K562 (cell line): ENCODE measurements around the gene PXK. TPM values are rescaled to one million over a fixed set of nuclear protein-coding genes. Genes with fewer than 3 reads are reported as not detected.
A peak's percentile ranks its signal among the peaks of the same experiment; 100 is the strongest.

Experiments used
- ATAC-seq: fragments of 200-7000 bp; cut with Tn5 transposase; 3 replicates; pipeline ENCODE4 v1.9.1; 2020; ENCODE audit warnings: moderate library complexity
- BruUV-seq: library from RNA; stranded (reverse); fragments of 400-500 nt; replicated peaks from 2 replicates; lab custom pipeline; 2021; lab: Mats Ljungman, UMichigan
- CTCF ChIA-PET: fragments of 300-600 bp; formaldehyde crosslinking; extraction: SDS; loops from one replicate; lab custom pipeline; 2021; ENCODE audit warnings: low intra/inter-chr PET ratio; lab: Yijun Ruan, JAX
- POLR2A ChIA-PET: fragments of 300-600, 350-650 bp; sonication (Branson Sonifier 250); formaldehyde crosslinking; extraction: SDS; loops from one replicate; lab custom pipeline; 2021; ENCODE audit warnings: antibody characterized with exemption, inconsistent platforms; lab: Yijun Ruan, JAX
- DNase-seq, 4 experiments: peaks; one replicate each; pipeline versions ENCODE4 v3.0.0 to v3.0.0-alpha.2; 2011 to 2018; ENCODE audit warnings: low spot score in 3 of 4, mixed read lengths in 3 of 4; ENCODE audit errors: extremely low read depth in 1 of 4
- FAIRE-seq: peaks from 2 replicates; lab custom pipeline; 2011; peaks lifted over from hg19 to GRCh38; lab: Jason Lieb, UNC
- H2AFZ ChIP-seq: 2 replicates; pipeline ENCODE4 v1.6.0; 2011; ENCODE audit warnings: low read depth, low read length, control low read depth, inconsistent platforms
- H3K27ac ChIP-seq: fragments of 200-600 bp; 3 replicates; pipeline ENCODE4 v1.8.0; 2011; ENCODE audit warnings: low read depth, mild to moderate bottlenecking, control low read depth, inconsistent platforms, low read length, moderate library complexity, mixed read lengths; ENCODE audit errors: extremely low read depth
- H3K27me3 ChIP-seq, 2 experiments: fragments of 300-600 bp in 1 of 2; 2 replicates in 1 of 2; 3 replicates in 1 of 2; pipeline versions ENCODE4 v1.6.0 to v1.8.0; 2011; ENCODE audit warnings: inconsistent platforms in 2 of 2, low read length in 2 of 2, mild to moderate bottlenecking in 1 of 2, mixed read lengths in 1 of 2, moderate library complexity in 1 of 2; ENCODE audit not compliant: control insufficient read depth in 2 of 2, insufficient read depth in 2 of 2
- H3K36me3 ChIP-seq: fragments of 300-600 bp; 3 replicates; pipeline ENCODE4 v1.8.0; 2011; ENCODE audit warnings: mild to moderate bottlenecking, low read length, inconsistent platforms; ENCODE audit not compliant: control insufficient read depth, insufficient read depth
- H3K4me1 ChIP-seq, 2 experiments: fragments of 200-600 bp in 1 of 2; replicated peaks in 1 of 2; 2 replicates in 1 of 2; 3 replicates in 1 of 2; pipeline versions ENCODE4 v1.5.1 to v1.8.0; 2011; ENCODE audit warnings: inconsistent platforms in 2 of 2, low read length in 2 of 2, mild to moderate bottlenecking in 1 of 2, mixed read lengths in 1 of 2, moderate library complexity in 1 of 2; ENCODE audit not compliant: control insufficient read depth in 2 of 2, insufficient read depth in 2 of 2
- H3K4me2 ChIP-seq: 2 replicates; pipeline ENCODE4 v1.6.1; 2011; ENCODE audit warnings: low read length, control low read depth, inconsistent platforms, mixed read lengths; ENCODE audit not compliant: insufficient read depth
- H3K4me3 ChIP-seq: fragments of 200-600 bp; sonication (generic), shearing (Covaris generic); 2 replicates; pipeline ENCODE4 v1.5.1; 2016; ENCODE audit warnings: control low read depth, inconsistent platforms
- H3K79me2 ChIP-seq: fragments of 200-600 bp; 3 replicates; pipeline ENCODE4 v1.8.0; 2011; ENCODE audit warnings: low read length, inconsistent platforms; ENCODE audit not compliant: control insufficient read depth, insufficient read depth
- H3K9ac ChIP-seq, 2 experiments: 2 replicates each; pipeline versions ENCODE4 v1.6.0 to v1.6.1; 2011; ENCODE audit warnings: low read depth in 2 of 2, low read length in 2 of 2, control low read depth in 1 of 2, inconsistent platforms in 1 of 2, mild to moderate bottlenecking in 1 of 2, mixed read lengths in 1 of 2; ENCODE audit not compliant: insufficient read depth in 1 of 2
- H3K9me1 ChIP-seq: one replicate; pipeline ENCODE4 v1.6.0; 2011; ENCODE audit warnings: inconsistent platforms, mild to moderate bottlenecking, low read length, moderate library complexity; ENCODE audit not compliant: control insufficient read depth, insufficient read depth
- H3K9me3 ChIP-seq: replicated peaks from 2 replicates; pipeline ENCODE4 v1.5.1; 2011; ENCODE audit warnings: low read depth, low read length, inconsistent platforms; ENCODE audit not compliant: control insufficient read depth, insufficient read depth
- H4K20me1 ChIP-seq: replicated peaks from 2 replicates; pipeline ENCODE4 v1.6.1; 2011; ENCODE audit warnings: low read length, inconsistent platforms, mixed read lengths; ENCODE audit not compliant: control insufficient read depth, insufficient read depth
- JUND ChIP-seq, 2 experiments: IDR thresholded peaks; 2 replicates in 1 of 2; 3 replicates in 1 of 2; pipeline ENCODE4 v1.6.1; 2011; ENCODE audit warnings: borderline replicate concordance in 2 of 2, low read depth in 2 of 2, low read length in 2 of 2, improper control_type of control experiment in 1 of 2, missing biosample characterization in 1 of 2, missing genetic modification characterization in 1 of 2, missing genetic modification reagents in 1 of 2
- PHTF2 ChIP-seq: fragments of 250-450 bp; sonication (Bioruptor Pico); IDR thresholded peaks from 2 replicates; pipeline ENCODE4 v1.5.0; 2021; ENCODE audit warnings: mild to moderate bottlenecking
- PTBP1 ChIP-seq: fragments of 200-400 bp; formaldehyde crosslinking; IDR thresholded peaks from 2 replicates; pipeline ENCODE4 v1.6.1; 2017; ENCODE audit warnings: low read depth, low read length
- ZBTB43 ChIP-seq: sonication (generic); formaldehyde crosslinking; IDR thresholded peaks from 2 replicates; pipeline ENCODE4 v1.8.0; 2023; ENCODE audit warnings: mild to moderate bottlenecking, missing genetic modification reagents
- ZNF316 ChIP-seq: fragments of 450-650 bp; IDR thresholded peaks from 2 replicates; pipeline ENCODE4 v1.6.1; 2016
- ZNF324 ChIP-seq: fragments of 250-450 bp; sonication (Bioruptor Pico); IDR thresholded peaks from 2 replicates; pipeline ENCODE4 v1.4.0; 2020; ENCODE audit warnings: mild to moderate bottlenecking
- WGBS: fragments of 100-300 bp; shearing (Covaris generic); methylation state at CpG from one replicate; pipeline ENCODE4 v1.1.6; 2016; ENCODE audit warnings: low coverage, mixed read lengths; ENCODE audit not compliant: insufficient coverage; ENCODE audit errors: missing lambda C conversion rate; 5-methylcytosine and 5-hydroxymethylcytosine counted together
- in situ Hi-C: fragments of 300-500 bp; cut with MboI; formaldehyde crosslinking; loops from 4 replicates; pipeline ENCODE4 v1.15.0; 2018; ENCODE audit warnings: inconsistent platforms, mixed read lengths
- intact Hi-C: fragments of 100-400 bp; cut with micrococcal nuclease; formaldehyde crosslinking; loops from 2 replicates; pipeline ENCODE4 v1.14.2; 2022
- polyA plus RNA-seq, 8 experiments: library from polyadenylated mRNA; depleted of rRNA in 4 of 8; stranded (reverse) in 5 of 8; unstranded in 3 of 8; fragments of >200 nt; fragmentation: Nextera tagmentation in 2 of 8; fragmentation: Illumina TruSeq in 1 of 8; extraction: Ambion mirVana in 2 of 8; extraction: Trizol in 1 of 8; gene quantifications; 2 replicates each; pipeline versions ENCODE4 v1.2.1 to v1.2.3, GENCODE V29; 2011 to 2014; ENCODE audit warnings: inconsistent platforms in 1 of 8, missing spikeins in 1 of 8
- total RNA-seq, 7 experiments: library from RNA; depleted of rRNA in 6 of 7; stranded (reverse); fragments of >200 nt in 6 of 7; fragmentation: Illumina TruSeq in 2 of 7; extraction: Trizol in 2 of 7; gene quantifications; 2 replicates each; pipeline versions ENCODE4 v1.2.1 to v1.2.3, GENCODE V29; 2011 to 2021; ENCODE audit warnings: low replicate concordance in 1 of 7

Gene PXK
- total and polyA plus RNA-seq, 9 of the 15 experiments (the other 6 are each of a cell fraction or from before 2014, with no cell fraction given), result 3.3 to 19.9 (median 11.3) TPM

GRCh38 chr3:58408906-58409305 is 76.2 kb downstream of the PXK start:
- H3K27ac ChIP-seq, result no peak overlapping the region
- 86% methylated on average over 3 of the region's 5 CpGs for WGBS
- no TSS peak for BruUV-seq
- H3K9me1 ChIP-seq, result no peaks in the 10 kb centered on the region
- peaks cover 17% of the 10 kb centered on the region for H3K36me3 ChIP-seq
- POLR2A ChIA-PET, result no interaction called here
- H4K20me1 ChIP-seq, result no peaks in the 10 kb centered on the region
- H2AFZ ChIP-seq, result no peak overlapping the region
- in situ Hi-C loops (no loop called here), intact Hi-C loops (no loop called here)
- no peaks in the 10 kb centered on the region for H3K9me3 ChIP-seq
- ATAC-seq (no peak), FAIRE-seq (no peak), DNase-seq (no peak)
- no peak overlapping the region for H3K9ac ChIP-seq
- H3K4me2 ChIP-seq, result no peak overlapping the region
- TF ChIP-seq PTBP1 (no peak), PHTF2 (CRISPR knock-in tag) (no peak), JUND (IDR thresholded peaks at IDR 0.05; ENCODE audit: borderline replicate concordance, low read depth, low read length) (no peak), JUND (tag; IDR thresholded peaks at IDR 0.05; ENCODE audit: borderline replicate concordance, low read depth, low read length) (no peak), ZNF324 (no peak)
- H3K4me1 ChIP-seq, result peaks cover 0 to under 1% of the 10 kb centered on the region in 2 experiments; a peak in 2 of 5 replicates
- H3K27me3 ChIP-seq, result no peaks in the 10 kb centered on the region
- CTCF ChIA-PET, result no interaction called here
- H3K4me3 ChIP-seq, result no peak overlapping the region
- no peaks in the 10 kb centered on the region for H3K79me2 ChIP-seq

GRCh38 chr3:58409663-58410062 is 77.0 kb downstream of the PXK start:
- TF ChIP-seq ZNF316 (peak; percentile 44; the same call in 1 of the 2 replicates), ZBTB43 (CRISPR knock-in tag) (no peak)
- in situ Hi-C loops (loop anchor here (5.0 to 10.0 kb wide), 2 partner anchors 82 to 225 kb away; no protein-coding TSS in a partner anchor), intact Hi-C loops (loop anchor here (5.0 kb wide), 1 partner anchor 102 kb away; the partner anchor contains the start of genes HTD2 and RPP14)
- Histone ChIP-seq H3K4me3 (no peak overlapping the region), H3K9me3 (no peaks in the 10 kb centered on the region), H3K4me1 (peaks cover 0 to 6% of the 10 kb centered on the region in 2 experiments; a peak in 2 of 5 replicates), H3K9me1 (no peaks in the 10 kb centered on the region), H3K4me2 (no peak overlapping the region), H2AFZ (no peak overlapping the region), H3K27ac (no peak overlapping the region), H3K9ac (no peak overlapping the region), H3K79me2 (no peaks in the 10 kb centered on the region), H3K27me3 (no peaks in the 10 kb centered on the region), H3K36me3 (peaks cover 17% of the 10 kb centered on the region), H4K20me1 (no peaks in the 10 kb centered on the region)
- ChIA-PET POLR2A (no interaction called here), CTCF (no interaction called here)
- DNase-seq (no peak), FAIRE-seq (no peak), ATAC-seq (no peak)
- BruUV-seq, result no TSS peak
- WGBS, result 71% methylated on average over 3 of the region's 3 CpGs
